Mesendoderm (in vitro differentiated cells): ENCODE measurements around the gene BMP2K.

Experiments
- DNase-seq: peaks from one replicate; pipeline ENCODE4 v3.0.0; 2013
- H2AK5ac ChIP-seq: 2 replicates; pipeline ENCODE4 v1.6.1; 2013; ENCODE audit warnings: low read length, inconsistent platforms
- H2BK120ac ChIP-seq: 2 replicates; pipeline ENCODE4 v1.6.1; 2013; ENCODE audit warnings: low read depth, mild to moderate bottlenecking, low read length, moderate library complexity, mixed read lengths
- H2BK15ac ChIP-seq: replicated peaks from 2 replicates; pipeline ENCODE4 v1.6.1; 2013; ENCODE audit warnings: low read depth, mild to moderate bottlenecking, moderate library complexity
- H2BK5ac ChIP-seq: 2 replicates; pipeline ENCODE4 v1.6.1; 2013; ENCODE audit warnings: low read length, inconsistent platforms
- H3K18ac ChIP-seq: 2 replicates; pipeline ENCODE4 v1.6.1; 2013; ENCODE audit warnings: mild to moderate bottlenecking, low read length, mixed read lengths
- H3K23ac ChIP-seq: one replicate; pipeline ENCODE4 v1.6.1; 2013; ENCODE audit warnings: low read length
- H3K27ac ChIP-seq: 2 replicates; pipeline ENCODE4 v1.5.1; 2013; ENCODE audit warnings: low read depth, mild to moderate bottlenecking, inconsistent platforms, low read length, moderate library complexity
- H3K27me3 ChIP-seq: 2 replicates; pipeline ENCODE4 v1.6.1; 2013; ENCODE audit warnings: low read length, control low read depth, mild to moderate bottlenecking, inconsistent platforms; ENCODE audit not compliant: insufficient read depth, poor library complexity
- H3K36me3 ChIP-seq: 2 replicates; pipeline ENCODE4 v1.6.1; 2013; ENCODE audit warnings: low read length, inconsistent platforms; ENCODE audit not compliant: control insufficient read depth, insufficient read depth
- H3K4ac ChIP-seq: one replicate; pipeline ENCODE4 v1.6.1; 2013; ENCODE audit warnings: low read depth, mild to moderate bottlenecking, low read length, moderate library complexity
- H3K4me1 ChIP-seq: 2 replicates; pipeline ENCODE4 v1.6.1; 2013; ENCODE audit warnings: low read depth, low read length, inconsistent platforms; ENCODE audit not compliant: control insufficient read depth
- H3K4me2 ChIP-seq: 2 replicates; pipeline ENCODE4 v1.6.1; 2013; ENCODE audit warnings: low read length
- H3K4me3 ChIP-seq: 2 replicates; pipeline ENCODE4 v1.5.1; 2013; ENCODE audit warnings: mild to moderate bottlenecking, low read length
- H3K56ac ChIP-seq: one replicate; pipeline ENCODE4 v1.6.1; 2013; ENCODE audit warnings: low read length
- H3K79me1 ChIP-seq: 2 replicates; pipeline ENCODE4 v1.6.1; 2013; ENCODE audit warnings: low read length, inconsistent platforms
- H3K79me2 ChIP-seq: 2 replicates; pipeline ENCODE4 v1.6.1; 2013; ENCODE audit warnings: mild to moderate bottlenecking, low read length; ENCODE audit not compliant: control insufficient read depth, insufficient read depth
- H3K9ac ChIP-seq: 2 replicates; pipeline ENCODE4 v1.6.1; 2013; ENCODE audit warnings: low read length, inconsistent platforms
- H4K5ac ChIP-seq: one replicate; pipeline ENCODE4 v1.6.1; 2013; ENCODE audit warnings: low read length
- H4K8ac ChIP-seq: one replicate; pipeline ENCODE4 v1.6.1; 2013; ENCODE audit warnings: low read depth, mild to moderate bottlenecking, control low read depth, low read length, moderate library complexity
- WGBS: extraction: QIAGEN DNeasy Blood & Tissue Kit; methylation state at CpG from one replicate; pipeline ENCODE4 v1.1.7; 2013; ENCODE audit warnings: low lambda C conversion rate, missing lambda C conversion rate; ENCODE audit not compliant: insufficient coverage; ENCODE audit errors: extremely low coverage; 5-methylcytosine and 5-hydroxymethylcytosine counted together

The BMP2K gene

DNA sequence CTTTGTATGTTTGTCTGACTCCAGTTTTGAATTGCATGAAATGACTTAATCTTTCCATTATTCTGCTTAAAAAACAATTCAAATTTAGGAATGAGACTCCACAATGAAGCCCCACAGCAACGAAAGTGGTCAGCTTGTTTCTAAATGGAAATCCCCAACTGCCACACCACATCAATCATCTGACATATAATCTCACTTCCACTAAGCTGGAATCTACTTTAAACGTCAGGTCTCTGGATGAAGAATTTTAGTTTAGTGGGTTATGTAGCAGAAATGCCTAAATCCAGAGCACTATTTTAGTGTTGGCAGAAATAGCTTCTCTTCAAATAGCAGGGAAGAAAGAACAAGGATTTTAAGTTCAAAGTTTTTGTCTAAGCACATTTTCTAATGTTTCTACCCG lies 1.7 kb upstream of the BMP2K start:
- WGBS, result no CpG with 5 or more reads among the region's 3 CpGs
- Histone ChIP-seq H4K8ac (no peak overlapping the region), H3K18ac (no peak overlapping the region), H3K36me3 (no peaks in the 10 kb centered on the region), H4K5ac (no peak overlapping the region), H3K23ac (no peak overlapping the region), H3K4ac (no peak overlapping the region), H3K27me3 (no peaks in the 10 kb centered on the region), H3K4me1 (peaks cover 9% of the 10 kb centered on the region), H3K27ac (no peak overlapping the region), H2BK5ac (no peak overlapping the region), H3K4me2 (no peak overlapping the region), H2BK120ac (no peak overlapping the region), H3K9ac (no peak overlapping the region), H3K79me2 (peaks cover 20% of the 10 kb centered on the region), H2AK5ac (no peak overlapping the region), H2BK15ac (no peak overlapping the region), H3K4me3 (no peak overlapping the region), H3K79me1 (peaks cover 7% of the 10 kb centered on the region), H3K56ac (no peak overlapping the region)
- DNase-seq, result no peak

DNA sequence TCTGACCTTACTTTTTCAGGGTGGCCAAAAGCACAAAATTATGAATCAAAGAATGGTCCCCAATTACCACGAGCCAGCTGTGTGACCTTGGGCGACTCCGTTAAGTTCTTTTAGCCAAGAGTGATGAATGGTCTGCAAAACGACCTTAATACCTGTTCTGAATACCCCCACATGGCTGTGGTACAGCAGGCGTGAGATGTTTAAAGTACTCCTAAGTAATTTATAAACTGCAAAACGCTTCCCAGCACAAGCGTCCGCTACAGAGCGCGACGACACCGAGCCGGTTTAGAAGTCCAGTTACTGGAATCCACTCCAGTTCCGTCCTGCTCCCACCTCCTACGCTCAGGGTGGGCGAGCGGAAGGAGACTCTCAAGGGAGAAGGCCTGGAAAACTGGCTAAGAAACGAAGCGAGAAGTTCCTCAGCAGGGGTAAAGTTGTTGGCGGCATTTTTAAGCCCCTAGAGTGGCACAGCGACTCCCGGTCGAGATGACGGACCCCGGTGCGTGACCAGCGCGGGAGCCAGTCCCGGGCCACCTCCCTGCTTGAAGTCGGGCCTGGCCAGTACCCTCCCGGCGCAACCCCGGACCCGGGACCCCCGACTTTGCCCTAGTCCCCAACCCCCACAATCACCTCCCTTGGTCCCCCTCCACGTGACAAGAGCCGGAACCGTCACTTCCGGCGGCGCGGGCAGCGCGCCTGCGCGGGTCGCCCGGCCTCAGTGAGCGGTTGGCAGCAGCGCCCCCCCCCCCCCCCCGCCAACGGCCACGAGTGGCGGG lies 659 bp upstream of the BMP2K start:
- Histone ChIP-seq H3K18ac (peak overlapping the region; percentile 94), H3K4me1 (peaks cover 14% of the 10 kb centered on the region), H2BK5ac (peak overlapping the region; percentile 51), H4K8ac (peak overlapping the region; percentile 96), H3K23ac (peak overlapping the region; percentile 95), H4K5ac (peak overlapping the region; percentile 83), H3K9ac (peak overlapping the region; percentile 95), H3K79me2 (peaks cover 22% of the 10 kb centered on the region), H3K4me2 (peak overlapping the region; percentile 96), H2BK120ac (peak overlapping the region; percentile 88), H3K27me3 (no peaks in the 10 kb centered on the region), H3K4me3 (peak overlapping the region; percentile 76), H3K79me1 (peaks cover 7% of the 10 kb centered on the region), H2AK5ac (no peak overlapping the region), H3K36me3 (no peaks in the 10 kb centered on the region), H3K56ac (peak overlapping the region; percentile 97), H3K4ac (peak overlapping the region; percentile 38), H2BK15ac (no peak overlapping the region), H3K27ac (peak overlapping the region; percentile 96)
- peak; percentile 87 for DNase-seq
- no CpG with 5 or more reads among the region's 54 CpGs for WGBS

DNA sequence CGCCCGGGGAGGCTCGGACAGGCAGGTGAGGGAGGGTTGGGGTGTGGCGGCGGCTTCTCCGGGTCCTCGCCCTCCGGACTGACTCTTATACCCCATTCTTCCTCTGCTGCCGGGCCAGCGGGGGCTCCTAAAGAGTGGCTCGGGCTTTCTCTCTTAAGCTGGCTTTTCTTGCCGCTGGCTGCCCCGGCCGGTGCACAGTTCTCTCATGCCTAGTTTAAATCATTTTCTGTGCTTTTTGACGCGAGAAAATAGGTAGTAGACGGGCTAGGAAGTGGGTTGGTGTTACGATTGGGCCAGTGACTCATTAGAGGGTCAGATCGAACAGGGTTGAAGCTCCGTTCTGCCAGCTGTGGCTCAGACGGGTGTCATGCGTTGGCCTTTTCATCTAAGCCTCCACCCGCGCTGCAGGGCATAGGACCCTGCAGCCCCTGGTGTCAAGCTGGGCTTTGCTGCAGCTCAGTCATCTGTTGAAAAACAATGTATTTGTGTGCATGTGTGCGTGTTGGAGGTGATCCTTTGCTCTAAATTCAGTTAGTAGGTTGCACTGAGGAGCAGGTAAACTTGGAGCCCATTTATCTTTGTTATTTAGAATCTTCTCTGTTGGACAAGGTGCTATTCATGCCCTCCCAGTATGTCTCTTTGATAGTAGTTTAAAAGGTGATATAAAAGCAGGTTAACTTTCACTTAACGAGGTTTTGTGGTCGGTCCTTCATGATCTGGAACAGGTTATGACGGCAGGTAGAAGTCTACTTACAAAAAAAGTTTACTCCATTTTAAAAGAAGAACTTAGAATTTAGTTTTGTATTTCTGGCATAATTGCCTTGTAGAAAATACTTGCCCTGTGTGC lies 802 bp downstream of the BMP2K start:
- H3K79me2 ChIP-seq, result peaks cover 32% of the 10 kb centered on the region

DNA sequence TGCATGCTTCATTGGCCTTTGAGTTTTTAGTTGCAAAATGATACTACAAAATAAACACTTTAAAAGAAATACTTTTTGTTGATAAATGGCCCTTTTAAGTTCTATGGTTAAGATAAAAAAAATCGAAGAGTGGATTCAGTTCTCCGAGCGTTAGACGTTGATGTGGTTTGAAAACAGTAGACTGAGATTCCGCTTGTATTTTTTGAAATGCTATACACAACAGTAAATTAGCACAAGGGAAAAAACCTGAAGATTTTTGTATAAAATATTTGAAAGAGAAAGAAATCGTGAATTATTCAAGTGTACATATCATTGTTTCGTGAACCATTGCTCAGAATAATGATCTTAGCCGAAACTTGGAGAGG lies 1.4 kb downstream of the BMP2K start:
- H3K9ac ChIP-seq, result peak overlapping the region; percentile 75

More for the DNA sequence above, 802 bp downstream of the BMP2K start:
- no peaks in the 10 kb centered on the region for H3K27me3 ChIP-seq
- peak overlapping the region; percentile 97 for H3K4ac ChIP-seq
- peak overlapping the region; percentile 89 for H2BK120ac ChIP-seq
- peaks cover 14% of the 10 kb centered on the region for H3K4me1 ChIP-seq
- H3K27ac ChIP-seq, result peak overlapping the region; percentile 92
- DNase-seq, result peak; percentile 73
- peak overlapping the region; percentile 98 for H3K4me2 ChIP-seq
- no peaks in the 10 kb centered on the region for H3K36me3 ChIP-seq
- no peak overlapping the region for H2AK5ac ChIP-seq
- no peak overlapping the region for H4K8ac ChIP-seq
- peaks cover 15% of the 10 kb centered on the region for H3K79me1 ChIP-seq
- no CpG with 5 or more reads among the region's 28 CpGs for WGBS
- no peak overlapping the region for H4K5ac ChIP-seq
- no peak overlapping the region for H2BK15ac ChIP-seq
- H3K18ac ChIP-seq, result peak overlapping the region; percentile 94
- H2BK5ac ChIP-seq, result no peak overlapping the region
- peak overlapping the region; percentile 68 for H3K4me3 ChIP-seq
- H3K9ac ChIP-seq, result peak overlapping the region; percentile 75
- H3K56ac ChIP-seq, result peak overlapping the region; percentile 95
- no peak overlapping the region for H3K23ac ChIP-seq

GRCh38 chr4:78778530-78778929 lies 2.4 kb downstream of the BMP2K start:
- H3K27ac ChIP-seq, result no peak overlapping the region
- no peak overlapping the region for H3K56ac ChIP-seq
- no CpG with 5 or more reads among the region's 4 CpGs for WGBS
- H4K5ac ChIP-seq, result no peak overlapping the region
- peaks cover 16% of the 10 kb centered on the region for H3K79me1 ChIP-seq
- no peak overlapping the region for H3K4ac ChIP-seq
- H2AK5ac ChIP-seq, result no peak overlapping the region
- H4K8ac ChIP-seq, result no peak overlapping the region
- peak overlapping the region; percentile 24 for H3K9ac ChIP-seq
- H3K23ac ChIP-seq, result no peak overlapping the region
- H3K4me3 ChIP-seq, result no peak overlapping the region
- no peak overlapping the region for H3K18ac ChIP-seq
- H3K27me3 ChIP-seq, result no peaks in the 10 kb centered on the region
- no peak for DNase-seq
- H2BK5ac ChIP-seq, result no peak overlapping the region
- no peak overlapping the region for H2BK120ac ChIP-seq
- no peak overlapping the region for H3K4me2 ChIP-seq
- H3K79me2 ChIP-seq, result peaks cover 33% of the 10 kb centered on the region
- no peaks in the 10 kb centered on the region for H3K36me3 ChIP-seq
- peaks cover 14% of the 10 kb centered on the region for H3K4me1 ChIP-seq
- no peak overlapping the region for H2BK15ac ChIP-seq

More for the DNA sequence above, 1.4 kb downstream of the BMP2K start:
- H3K27me3 ChIP-seq, result no peaks in the 10 kb centered on the region
- no peak overlapping the region for H3K23ac ChIP-seq
- H3K4me3 ChIP-seq, result no peak overlapping the region
- peak overlapping the region; percentile 98 for H3K4me2 ChIP-seq
- WGBS, result 100% methylated on average over 6 of the region's 8 CpGs
- H2BK15ac ChIP-seq, result no peak overlapping the region
- no peak for DNase-seq
- H4K5ac ChIP-seq, result no peak overlapping the region
- no peak overlapping the region for H2AK5ac ChIP-seq
- H3K27ac ChIP-seq, result no peak overlapping the region
- no peak overlapping the region for H2BK5ac ChIP-seq
- peaks cover 14% of the 10 kb centered on the region for H3K4me1 ChIP-seq
- peaks cover 16% of the 10 kb centered on the region for H3K79me1 ChIP-seq
- no peak overlapping the region for H4K8ac ChIP-seq
- no peak overlapping the region for H2BK120ac ChIP-seq
- no peak overlapping the region for H3K56ac ChIP-seq
- no peak overlapping the region for H3K4ac ChIP-seq
- H3K36me3 ChIP-seq, result no peaks in the 10 kb centered on the region
- H3K79me2 ChIP-seq, result peaks cover 33% of the 10 kb centered on the region
- H3K18ac ChIP-seq, result no peak overlapping the region
